HepG2 (cell line): ENCODE measurements around the gene NSUN2. TPM values are rescaled to one million over a fixed set of nuclear protein-coding genes. Genes with fewer than 3 reads are reported as not detected.
"Not testable (repeated sequence)": the region's sequence is repeated elsewhere in the genome, so short reads cannot be mapped to it uniquely, and the experiment has no call there.

Experiments
- ATAC-seq: fragments of 200-7000 bp; cut with Tn5 transposase; 3 replicates; pipeline ENCODE4 v1.9.1; 2020; ENCODE audit warnings: mild to moderate bottlenecking, moderate library complexity
- BruUV-seq: library from RNA; stranded (reverse); fragments of 400-500 nt; replicated peaks from 2 replicates; lab custom pipeline; 2021; lab: Mats Ljungman, UMichigan
- CTCF ChIA-PET: fragments of 300-600 bp; formaldehyde crosslinking; extraction: SDS; loops from one replicate; lab custom pipeline; 2021; ENCODE audit warnings: low total read pairs, inconsistent platforms, low intra/inter-chr PET ratio; lab: Yijun Ruan, JAX
- POLR2A ChIA-PET: fragments of 350-600 bp; sonication (Branson Sonifier 250); formaldehyde crosslinking; loops from one replicate; lab custom pipeline; 2020; ENCODE audit warnings: antibody characterized with exemption, inconsistent platforms; lab: Yijun Ruan, JAX
- DNase-seq: peaks from one replicate; pipeline ENCODE4 v3.0.0-alpha.2; 2015; ENCODE audit warnings: low spot score
- FAIRE-seq: peaks from 3 replicates; lab custom pipeline; 2011; peaks lifted over from hg19 to GRCh38; lab: Jason Lieb, UNC
- H2AFZ ChIP-seq: one replicate; pipeline ENCODE4 v1.6.1; 2011; ENCODE audit warnings: low read length, inconsistent platforms
- H3K27ac ChIP-seq: fragments of 300-600 bp; 3 replicates; pipeline ENCODE4 v1.8.0; 2011; ENCODE audit warnings: mixed run types, mild to moderate bottlenecking, mixed read lengths, low read length, inconsistent platforms; ENCODE audit not compliant: insufficient read depth; ENCODE audit errors: extremely low read length
- H3K27me3 ChIP-seq, 2 experiments: fragments of 200-600 bp in 1 of 2; 2 replicates in 1 of 2; 3 replicates in 1 of 2; pipeline versions ENCODE4 v1.6.0 to v1.8.0; 2011; ENCODE audit warnings: low read length in 2 of 2, mild to moderate bottlenecking in 2 of 2, moderate library complexity in 2 of 2, inconsistent platforms in 1 of 2; ENCODE audit not compliant: insufficient read depth in 2 of 2, control insufficient read depth in 1 of 2
- H3K36me3 ChIP-seq, 2 experiments: fragments of 200-600 bp in 1 of 2; replicated peaks in 1 of 2; 2 replicates in 1 of 2; 3 replicates in 1 of 2; pipeline versions ENCODE4 v1.5.1 to v1.8.0; 2011; ENCODE audit warnings: low read length in 2 of 2, inconsistent platforms in 1 of 2; ENCODE audit not compliant: insufficient read depth in 2 of 2, control insufficient read depth in 1 of 2
- H3K4me1 ChIP-seq: 2 replicates; pipeline ENCODE4 v1.5.1; 2012; ENCODE audit warnings: low read length, inconsistent platforms; ENCODE audit not compliant: insufficient read depth
- H3K4me2 ChIP-seq: 2 replicates; pipeline ENCODE4 v1.6.0; 2011; ENCODE audit warnings: low read depth, low read length, inconsistent platforms
- H3K4me3 ChIP-seq, 3 experiments: fragments of 200-600 bp in 1 of 3; sonication (generic), shearing (Covaris generic) in 1 of 3; replicated peaks in 1 of 3; 2 replicates each; pipeline ENCODE4 v1.5.1; 2011 to 2016; ENCODE audit warnings: low read length in 3 of 3, inconsistent platforms in 2 of 3, low read depth in 2 of 3, mild to moderate bottlenecking in 2 of 3, control low read depth in 1 of 3, mixed read lengths in 1 of 3; ENCODE audit not compliant: insufficient read depth in 1 of 3
- H3K79me2 ChIP-seq: one replicate; pipeline ENCODE4 v1.6.1; 2011; ENCODE audit warnings: low read length, inconsistent platforms; ENCODE audit not compliant: insufficient read depth
- H3K9ac ChIP-seq: 2 replicates; pipeline ENCODE4 v1.6.0; 2011; ENCODE audit warnings: mild to moderate bottlenecking, low read depth, low read length, inconsistent platforms; ENCODE audit not compliant: insufficient read depth
- H3K9me3 ChIP-seq: 2 replicates; pipeline ENCODE4 v1.5.1; 2012; ENCODE audit warnings: mild to moderate bottlenecking, low read length
- H4K20me1 ChIP-seq: 2 replicates; pipeline ENCODE4 v1.6.0; 2011; ENCODE audit warnings: inconsistent platforms, mild to moderate bottlenecking, low read length, moderate library complexity; ENCODE audit not compliant: insufficient read depth
- KLF13 ChIP-seq: sonication (generic); formaldehyde crosslinking; IDR thresholded peaks from 2 replicates; pipeline ENCODE4 v1.4.0; 2020; ENCODE audit warnings: mild to moderate bottlenecking, missing genetic modification reagents
- MAFF ChIP-seq: IDR thresholded peaks from 2 replicates; pipeline ENCODE4 v1.6.1; 2011; ENCODE audit warnings: low read depth, low read length, improper control_type of control experiment
- REXO4 ChIP-seq: sonication (generic); formaldehyde crosslinking; IDR thresholded peaks from 2 replicates; pipeline ENCODE4 v1.8.0; 2022; ENCODE audit warnings: missing genetic modification reagents, mild to moderate bottlenecking, borderline replicate concordance
- WGBS: methylation state at CpG from one replicate; pipeline ENCODE4 v1.1.6; 2017; ENCODE audit warnings: low lambda C conversion rate; 5-methylcytosine and 5-hydroxymethylcytosine counted together
- in situ Hi-C: cut with HindIII; loops from 2 replicates; pipeline ENCODE4 v1.10.0; 2017; ENCODE audit warnings: low pct_unique_long_range_greater_than_20kb; ENCODE audit not compliant: extremely low pct_ligation_motif_present
- intact Hi-C: fragments of 100-400 bp; cut with micrococcal nuclease; formaldehyde crosslinking; loops from one replicate; pipeline ENCODE4 v1.10.0; 2022; ENCODE audit not compliant: unreplicated experiment
- polyA plus RNA-seq, 8 experiments: library from polyadenylated mRNA; depleted of rRNA in 3 of 8; stranded (reverse) in 7 of 8; unstranded in 1 of 8; fragments of >200 nt; fragmentation: Illumina TruSeq in 4 of 8; extraction: Trizol in 4 of 8; gene quantifications; 2 replicates each; pipeline versions ENCODE4 v1.2.1 to v1.2.3, GENCODE V29; 2011 to 2016; ENCODE audit warnings: low read depth in 4 of 8, missing spikeins in 1 of 8, mixed read lengths in 1 of 8; ENCODE audit not compliant: insufficient read depth in 1 of 8
- total RNA-seq, 5 experiments: library from RNA; depleted of rRNA; stranded (reverse); fragments of >200 nt; fragmentation: Illumina TruSeq; extraction: Trizol; gene quantifications; 2 replicates each; pipeline ENCODE4 v1.2.3, GENCODE V29; 2016; ENCODE audit warnings: low read depth in 1 of 5
- TF ChIP-seq, protein P1 (sequence below): sonication (generic); formaldehyde crosslinking; IDR thresholded peaks from 2 replicates; pipeline ENCODE4 v1.9.0; 2022; ENCODE audit warnings: low read depth, missing genetic modification reagents

The NSUN2 gene
- total and polyA plus RNA-seq, 2 of the 13 experiments (the other 11 are each of a cell fraction or from before 2014, with no cell fraction given), result 51.7 to 69.1 TPM

DNA sequence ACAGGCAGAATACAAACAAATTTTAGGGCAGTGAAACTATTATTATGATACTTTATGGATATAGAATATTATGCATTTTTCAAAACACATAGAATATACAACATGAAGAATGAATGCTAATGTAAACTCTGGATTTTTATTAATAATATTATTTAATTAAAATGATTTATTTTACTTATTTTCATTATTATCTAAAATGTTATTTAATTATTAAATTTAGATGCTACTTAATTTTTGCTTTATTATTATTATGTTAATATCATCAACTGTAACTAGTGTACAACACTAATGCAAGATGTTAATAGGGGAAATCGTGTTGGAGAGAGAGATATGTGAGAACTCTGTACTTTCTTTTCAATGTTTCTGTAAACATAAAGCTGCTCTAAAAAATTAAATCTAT, 41.1 kb upstream of the NSUN2 start:
- no TSS peak for BruUV-seq

DNA sequence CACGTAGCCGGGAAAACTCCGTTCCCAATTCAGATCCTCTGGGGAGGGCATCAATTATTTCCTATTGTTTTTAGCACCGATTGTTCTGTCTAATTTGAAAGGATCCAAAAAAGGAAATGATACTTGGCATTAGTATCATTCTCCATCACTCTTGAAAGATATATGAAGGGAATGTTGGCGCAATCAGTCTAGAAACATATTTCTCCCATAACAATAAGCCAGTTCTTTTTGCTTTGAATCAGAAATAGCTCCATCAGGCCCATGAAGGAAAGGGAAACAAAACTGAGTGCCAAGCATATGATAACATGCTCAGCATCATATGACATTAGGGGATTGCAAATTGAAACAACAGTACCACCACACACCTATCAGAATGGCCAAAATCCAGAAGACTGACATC, 40.2 kb upstream of the NSUN2 start:
- Histone ChIP-seq H4K20me1 (no peaks in the 10 kb centered on the region), H3K79me2 (no peaks in the 10 kb centered on the region), H3K4me3 (no peak overlapping the region), H3K4me1 (no peaks in the 10 kb centered on the region; the same call in 1 of the 2 replicates), H3K36me3 (peaks cover 0 to 1% of the 10 kb centered on the region in 2 experiments; a peak in 1 of 5 replicates), H3K9ac (no peak overlapping the region), H3K4me2 (no peak overlapping the region), H3K9me3 (no peaks in the 10 kb centered on the region; the same call in 1 of the 2 replicates), H3K27ac (no peak overlapping the region), H2AFZ (no peak overlapping the region), H3K27me3 (no peaks in the 10 kb centered on the region)
- ChIA-PET POLR2A (no interaction called here), CTCF (no interaction called here)
- DNase-seq (no peak), FAIRE-seq (no peak), ATAC-seq (no peak)
- 94% methylated on average over 5 of the region's 5 CpGs for WGBS
- in situ Hi-C loops (no loop called here), intact Hi-C loops (no loop called here)
- BruUV-seq, result no TSS peak
- no peak for TF ChIP-seq MAFF

More for the DNA sequence above, 41.1 kb upstream of the NSUN2 start:
- H4K20me1 ChIP-seq, result no peaks in the 10 kb centered on the region
- ATAC-seq, result no peak
- no peaks in the 10 kb centered on the region for H3K79me2 ChIP-seq
- no peak overlapping the region for H3K4me3 ChIP-seq
- FAIRE-seq, result no peak
- no peak overlapping the region for H3K9ac ChIP-seq
- POLR2A ChIA-PET, result no interaction called here
- TF ChIP-seq REXO4 (CRISPR knock-in tag), result no peak
- TF ChIP-seq, protein P1, sequence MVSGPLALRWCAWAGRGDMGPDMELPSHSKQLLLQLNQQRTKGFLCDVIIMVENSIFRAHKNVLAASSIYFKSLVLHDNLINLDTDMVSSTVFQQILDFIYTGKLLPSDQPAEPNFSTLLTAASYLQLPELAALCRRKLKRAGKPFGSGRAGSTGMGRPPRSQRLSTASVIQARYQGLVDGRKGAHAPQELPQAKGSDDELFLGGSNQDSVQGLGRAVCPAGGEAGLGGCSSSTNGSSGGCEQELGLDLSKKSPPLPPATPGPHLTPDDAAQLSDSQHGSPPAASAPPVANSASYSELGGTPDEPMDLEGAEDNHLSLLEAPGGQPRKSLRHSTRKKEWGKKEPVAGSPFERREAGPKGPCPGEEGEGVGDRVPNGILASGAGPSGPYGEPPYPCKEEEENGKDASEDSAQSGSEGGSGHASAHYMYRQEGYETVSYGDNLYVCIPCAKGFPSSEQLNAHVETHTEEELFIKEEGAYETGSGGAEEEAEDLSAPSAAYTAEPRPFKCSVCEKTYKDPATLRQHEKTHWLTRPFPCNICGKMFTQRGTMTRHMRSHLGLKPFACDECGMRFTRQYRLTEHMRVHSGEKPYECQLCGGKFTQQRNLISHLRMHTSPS (CRISPR knock-in tag), result no peak
- TF ChIP-seq KLF13 (CRISPR knock-in tag), result no peak
- 92% methylated on average over 1 of the region's 1 CpG for WGBS
- no peaks in the 10 kb centered on the region; the same call in 1 of the 2 replicates for H3K9me3 ChIP-seq
- intact Hi-C loops, result no loop called here
- no peaks in the 10 kb centered on the region; the same call in 1 of the 2 replicates for H3K4me1 ChIP-seq
- H3K27me3 ChIP-seq, result no peaks in the 10 kb centered on the region
- no peak for DNase-seq
- H3K27ac ChIP-seq, result no peak overlapping the region
- in situ Hi-C loops, result no loop called here
- H3K36me3 ChIP-seq, result peaks cover 0 to 1% of the 10 kb centered on the region in 2 experiments; a peak in 1 of 5 replicates
- CTCF ChIA-PET, result no interaction called here
- H2AFZ ChIP-seq, result no peak overlapping the region
- no peak overlapping the region for H3K4me2 ChIP-seq

DNA sequence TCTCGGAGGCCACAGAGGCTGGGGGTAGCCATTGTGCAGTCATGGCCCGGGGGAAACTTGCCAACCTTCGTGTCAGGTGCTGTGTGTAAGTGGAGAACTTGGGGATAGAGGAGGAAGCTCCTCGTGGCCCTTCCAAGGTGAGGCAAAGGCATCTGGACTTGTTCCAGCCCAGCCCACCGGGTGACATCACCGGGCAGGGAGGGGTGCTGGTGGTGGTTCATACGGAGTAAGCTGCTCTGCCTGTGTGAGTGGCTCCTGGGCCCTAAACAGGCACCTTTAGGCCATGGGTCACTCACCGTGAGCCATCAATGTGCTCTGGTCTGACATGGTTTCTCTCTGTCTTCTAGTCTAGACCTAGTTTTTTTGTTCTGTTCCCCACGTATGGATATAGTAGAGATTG, 35.9 kb upstream of the NSUN2 start:
- H3K9ac ChIP-seq, BruUV-seq, H3K4me1 ChIP-seq, CTCF ChIA-PET, H4K20me1 ChIP-seq, H3K36me3 ChIP-seq, H3K27ac ChIP-seq, H3K4me2 ChIP-seq, H2AFZ ChIP-seq, H3K9me3 ChIP-seq, H3K4me3 ChIP-seq, ATAC-seq, H3K27me3 ChIP-seq, in situ Hi-C loops, FAIRE-seq, DNase-seq, intact Hi-C loops, H3K79me2 ChIP-seq, POLR2A ChIA-PET: not testable (repeated sequence)
- WGBS, result 100% methylated on average over 3 of the region's 9 CpGs
